Measurements from ENCODE around the gene SHKBP1. TPM values are rescaled to one million over a fixed set of nuclear protein-coding genes. Genes with fewer than 3 reads are reported as not detected.
A peak's percentile ranks its signal among the peaks of the same experiment; 100 is the strongest.
"Not testable (repeated sequence)": the region's sequence is repeated elsewhere in the genome, so short reads cannot be mapped to it uniquely, and the experiment has no call there.

The SHKBP1 gene
- total and polyA plus RNA-seq, 7 donors: 12.4 to 21.7 (median 17.2) TPM

DNA sequence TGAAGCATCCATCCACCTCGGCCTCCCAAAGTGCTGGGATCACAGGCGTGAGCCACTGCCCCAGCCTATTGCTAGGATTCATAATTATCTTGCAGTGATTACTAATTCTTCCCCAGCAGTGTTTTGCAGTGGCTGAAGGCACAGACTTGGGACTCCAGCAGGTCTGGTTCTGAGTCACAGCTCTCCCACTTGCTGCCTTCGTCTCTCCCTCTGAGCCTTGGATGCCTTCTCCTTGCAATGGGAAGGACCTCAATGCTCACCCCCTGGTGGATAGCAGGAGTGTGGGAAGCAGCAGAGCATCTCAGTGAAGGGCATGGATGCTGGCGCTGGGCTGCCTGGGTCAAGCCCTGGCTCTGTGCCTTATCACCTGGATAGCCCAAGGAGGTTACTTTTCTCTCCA lies 37.6 kb upstream of the SHKBP1 start:
- Histone ChIP-seq H3K4me1 (no peaks in the 10 kb centered on the region), H3K9me3 (no peaks in the 10 kb centered on the region), H3K27me3 (ENCODE audit: insufficient read depth in 3 of 3, low read length in 2 of 3) (no peaks in the 10 kb centered on the region), H3K36me3 (ENCODE audit: insufficient read depth in 1 of 2, low read depth in 1 of 2) (no peaks in the 10 kb centered on the region), H3K4me3 (no peak overlapping the region), H3K27ac (no peak overlapping the region)
- ATAC-seq: no peak
- 60 to 66% (median 65%) methylated on average over 4 of the region's 4 CpGs for WGBS, 3 donors
- no peak for DNase-seq
- intact Hi-C loops (cut with DNase I): no loop called here
- TF ChIP-seq, protein P1, sequence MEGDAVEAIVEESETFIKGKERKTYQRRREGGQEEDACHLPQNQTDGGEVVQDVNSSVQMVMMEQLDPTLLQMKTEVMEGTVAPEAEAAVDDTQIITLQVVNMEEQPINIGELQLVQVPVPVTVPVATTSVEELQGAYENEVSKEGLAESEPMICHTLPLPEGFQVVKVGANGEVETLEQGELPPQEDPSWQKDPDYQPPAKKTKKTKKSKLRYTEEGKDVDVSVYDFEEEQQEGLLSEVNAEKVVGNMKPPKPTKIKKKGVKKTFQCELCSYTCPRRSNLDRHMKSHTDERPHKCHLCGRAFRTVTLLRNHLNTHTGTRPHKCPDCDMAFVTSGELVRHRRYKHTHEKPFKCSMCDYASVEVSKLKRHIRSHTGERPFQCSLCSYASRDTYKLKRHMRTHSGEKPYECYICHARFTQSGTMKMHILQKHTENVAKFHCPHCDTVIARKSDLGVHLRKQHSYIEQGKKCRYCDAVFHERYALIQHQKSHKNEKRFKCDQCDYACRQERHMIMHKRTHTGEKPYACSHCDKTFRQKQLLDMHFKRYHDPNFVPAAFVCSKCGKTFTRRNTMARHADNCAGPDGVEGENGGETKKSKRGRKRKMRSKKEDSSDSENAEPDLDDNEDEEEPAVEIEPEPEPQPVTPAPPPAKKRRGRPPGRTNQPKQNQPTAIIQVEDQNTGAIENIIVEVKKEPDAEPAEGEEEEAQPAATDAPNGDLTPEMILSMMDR (IDR thresholded peaks at IDR 0.05): no peak

DNA sequence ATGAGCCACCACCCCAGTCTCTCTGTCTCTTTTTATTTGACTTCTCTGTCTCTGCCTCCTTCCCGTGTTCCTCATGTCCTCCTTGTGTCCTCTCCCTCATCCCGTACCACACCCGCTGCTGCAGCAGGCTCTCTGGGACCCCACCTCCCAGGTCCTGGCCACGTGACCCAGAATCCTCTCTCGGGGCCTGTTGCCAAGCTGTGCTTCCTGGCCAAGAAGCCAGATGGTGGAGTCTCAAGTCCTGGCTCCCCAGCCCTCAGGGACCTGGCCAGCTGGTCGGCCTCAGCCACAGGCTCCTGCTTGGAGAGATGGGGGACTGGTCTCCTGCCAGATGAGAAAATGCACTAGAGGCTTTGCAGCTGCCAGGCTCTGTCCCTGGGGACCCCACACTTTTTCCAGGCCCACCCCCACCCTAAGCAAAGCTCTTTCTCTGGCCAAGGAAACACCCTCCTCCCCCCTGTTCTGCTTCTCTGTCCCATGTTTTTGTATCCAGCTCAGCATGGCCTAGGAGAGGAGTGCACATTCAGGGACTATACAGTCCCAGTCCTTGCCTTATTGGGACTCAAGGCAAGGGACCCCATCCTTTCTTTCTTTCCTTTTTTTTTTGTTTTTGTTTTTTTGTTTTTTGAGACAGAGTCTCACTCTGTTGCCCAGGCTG lies 34.3 kb upstream of the SHKBP1 start:
- no peak overlapping the region for H3K27ac ChIP-seq
- H3K27me3 ChIP-seq (ENCODE audit: insufficient read depth in 3 of 3, low read length in 2 of 3): no peaks in the 10 kb centered on the region
- no peaks in the 10 kb centered on the region for H3K4me1 ChIP-seq
- no peak overlapping the region for H3K4me3 ChIP-seq
- no peaks in the 10 kb centered on the region for H3K36me3 ChIP-seq (ENCODE audit: insufficient read depth in 1 of 2, low read depth in 1 of 2)
- intact Hi-C loops (cut with DNase I): no loop called here
- TF ChIP-seq, protein P1 (IDR thresholded peaks at IDR 0.05): no peak
- peak in 3 of 4 donors; percentile 13 to 52 (median 19) for ATAC-seq
- H3K9me3 ChIP-seq: no peaks in the 10 kb centered on the region
- whole genome bisulfite sequencing, 3 donors: 20 to 30% (median 28%) methylated on average over 6 of the region's 6 CpGs
- peak; percentile 37 to 80 for DNase-seq

DNA sequence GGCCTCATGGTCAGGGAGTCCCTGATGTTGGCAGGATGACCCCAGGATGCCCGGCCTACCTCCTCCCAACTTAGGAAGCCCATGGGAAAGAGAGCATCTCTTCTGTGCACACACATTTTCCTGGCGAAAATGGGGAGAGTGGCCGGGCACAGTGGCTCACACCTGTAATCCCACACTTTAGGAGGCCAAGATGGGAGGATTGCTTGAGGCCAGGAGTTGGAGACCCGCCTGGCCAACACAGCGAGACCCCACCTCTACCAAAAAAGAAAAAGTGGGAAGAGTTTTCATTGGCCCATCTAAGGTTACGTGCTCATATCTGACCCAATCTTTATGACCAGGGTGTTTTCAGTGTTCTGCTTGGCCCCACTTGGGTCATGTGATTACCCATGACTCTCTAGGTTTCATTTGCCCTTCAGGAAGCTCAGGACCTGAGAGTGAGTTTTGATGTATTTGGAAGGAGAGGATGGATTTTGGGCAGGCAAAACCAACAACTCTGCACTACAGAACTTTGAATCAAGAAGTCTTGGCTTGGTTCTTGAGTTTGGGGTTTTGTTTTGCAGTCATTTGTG lies 33.6 kb upstream of the SHKBP1 start:
- WGBS, 3 donors: 92 to 93% (median 92%) methylated on average over 6 of the region's 6 CpGs
- no peak for ATAC-seq
- Histone ChIP-seq H3K9me3 (no peaks in the 10 kb centered on the region), H3K27me3 (ENCODE audit: insufficient read depth in 3 of 3, low read length in 2 of 3) (no peaks in the 10 kb centered on the region), H3K27ac (no peak overlapping the region), H3K36me3 (ENCODE audit: insufficient read depth in 1 of 2, low read depth in 1 of 2) (no peaks in the 10 kb centered on the region), H3K4me3 (no peak overlapping the region), H3K4me1 (no peaks in the 10 kb centered on the region)
- intact Hi-C loops (cut with DNase I): no loop called here
- TF ChIP-seq, protein P1 (IDR thresholded peaks at IDR 0.05): no peak
- DNase-seq: no peak

DNA sequence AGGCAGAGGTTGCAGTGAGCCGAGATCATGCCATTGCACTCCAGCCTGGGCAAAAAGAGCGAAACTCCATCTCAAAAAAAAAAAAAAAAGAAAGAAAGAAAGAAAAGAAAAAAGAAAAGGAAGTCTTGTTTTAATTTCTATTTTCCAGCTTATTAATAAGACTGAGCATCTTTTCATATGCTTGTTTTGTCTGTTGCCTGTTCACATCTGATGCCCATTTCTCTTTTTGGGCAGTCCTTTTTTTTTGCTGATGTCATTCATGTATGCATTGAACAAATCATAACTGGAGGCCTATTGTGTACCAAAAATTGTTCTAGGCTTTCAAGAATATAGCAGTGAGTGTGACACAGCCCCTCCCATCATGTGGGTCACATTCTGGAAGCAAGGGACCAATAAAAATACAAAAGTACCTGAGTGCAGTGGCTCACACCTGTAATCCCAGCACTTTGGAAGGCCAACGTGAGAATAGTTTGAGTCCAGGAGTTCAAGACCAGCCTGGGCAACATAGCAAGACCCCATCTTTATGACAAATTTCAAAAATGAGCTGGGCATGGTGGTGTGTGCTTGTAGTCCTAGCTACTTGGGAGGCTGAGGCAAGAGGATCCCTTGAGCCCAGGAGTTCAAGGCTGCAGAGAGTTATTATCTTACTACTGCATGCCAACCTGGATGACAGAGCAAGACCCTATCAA lies 30.4 kb upstream of the SHKBP1 start:
- H3K4me1 ChIP-seq; H3K27ac ChIP-seq; H3K36me3 ChIP-seq (ENCODE audit: insufficient read depth in 1 of 2, low read depth in 1 of 2); H3K27me3 ChIP-seq (ENCODE audit: insufficient read depth in 3 of 3, low read length in 2 of 3); DNase-seq; H3K4me3 ChIP-seq; ATAC-seq; H3K9me3 ChIP-seq: not testable (repeated sequence)
- WGBS, 3 donors: 79 to 88% (median 87%) methylated on average over 3 of the region's 3 CpGs
- intact Hi-C loops (cut with DNase I): loop anchor here in 1 of 2 donors (5.0 kb wide), 1 partner anchor 51 kb away; no protein-coding TSS in a partner anchor

DNA sequence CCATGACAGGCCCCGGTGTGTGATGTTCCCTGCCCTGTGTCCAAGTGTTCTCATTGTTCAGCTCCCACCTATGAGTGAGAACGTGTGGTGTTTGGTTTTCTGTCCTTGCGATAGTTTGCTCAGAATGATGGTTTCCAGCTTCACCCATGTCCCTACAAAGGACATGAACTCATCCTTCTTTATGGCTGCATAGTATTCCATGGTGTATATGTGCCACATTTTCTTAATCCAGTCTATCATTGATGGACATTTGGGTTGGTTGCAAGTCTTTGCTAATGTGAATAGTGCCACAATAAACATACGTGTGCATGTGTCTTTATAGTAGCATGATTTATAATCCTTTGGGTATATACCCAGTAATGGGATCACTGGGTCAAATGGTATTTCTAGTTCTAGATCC lies 29.5 kb upstream of the SHKBP1 start:
- not testable (repeated sequence) for H3K4me3 ChIP-seq; H3K27me3 ChIP-seq (ENCODE audit: insufficient read depth in 3 of 3, low read length in 2 of 3); H3K36me3 ChIP-seq (ENCODE audit: insufficient read depth in 1 of 2, low read depth in 1 of 2); H3K9me3 ChIP-seq; ATAC-seq; H3K4me1 ChIP-seq; DNase-seq; H3K27ac ChIP-seq
- intact Hi-C loops (cut with DNase I): loop anchor here in 1 of 2 donors (5.0 kb wide), 1 partner anchor 50 kb away; no protein-coding TSS in a partner anchor
- 75 to 91% (median 87%) methylated on average over 3 to 4 of the region's 4 CpGs for WGBS, 3 donors
